Activated T-cell treated with anti-CD3 and anti-CD28 coated beads, Interleukin-2, amount 50 U/mL, for 24 hours (primary cell): ENCODE data around the gene UFSP2.

ENCODE experiments used
- DNase-seq: peaks from one replicate; pipeline ENCODE4 v3.0.0-alpha.2; 2020
- H3K27ac Mint-ChIP-seq: 2 replicates; pipeline ENCODE4 v1.8.0; 2020; ENCODE audit warnings: mild to moderate bottlenecking, mixed read lengths
- H3K27me3 Mint-ChIP-seq: 2 replicates; pipeline ENCODE4 v1.8.0; 2020; ENCODE audit warnings: mixed read lengths
- H3K36me3 Mint-ChIP-seq: 2 replicates; pipeline ENCODE4 v1.8.0; 2020; ENCODE audit warnings: low read depth, mixed read lengths
- H3K4me1 Mint-ChIP-seq: 2 replicates; pipeline ENCODE4 v1.8.0; 2020; ENCODE audit warnings: low read depth, mixed read lengths
- H3K4me3 Mint-ChIP-seq: 2 replicates; pipeline ENCODE4 v1.8.0; 2020; ENCODE audit warnings: mild to moderate bottlenecking, moderate library complexity, mixed read lengths
- H3K9me3 Mint-ChIP-seq: 2 replicates; pipeline ENCODE4 v1.8.0; 2020; ENCODE audit warnings: mixed read lengths

The UFSP2 gene

DNA sequence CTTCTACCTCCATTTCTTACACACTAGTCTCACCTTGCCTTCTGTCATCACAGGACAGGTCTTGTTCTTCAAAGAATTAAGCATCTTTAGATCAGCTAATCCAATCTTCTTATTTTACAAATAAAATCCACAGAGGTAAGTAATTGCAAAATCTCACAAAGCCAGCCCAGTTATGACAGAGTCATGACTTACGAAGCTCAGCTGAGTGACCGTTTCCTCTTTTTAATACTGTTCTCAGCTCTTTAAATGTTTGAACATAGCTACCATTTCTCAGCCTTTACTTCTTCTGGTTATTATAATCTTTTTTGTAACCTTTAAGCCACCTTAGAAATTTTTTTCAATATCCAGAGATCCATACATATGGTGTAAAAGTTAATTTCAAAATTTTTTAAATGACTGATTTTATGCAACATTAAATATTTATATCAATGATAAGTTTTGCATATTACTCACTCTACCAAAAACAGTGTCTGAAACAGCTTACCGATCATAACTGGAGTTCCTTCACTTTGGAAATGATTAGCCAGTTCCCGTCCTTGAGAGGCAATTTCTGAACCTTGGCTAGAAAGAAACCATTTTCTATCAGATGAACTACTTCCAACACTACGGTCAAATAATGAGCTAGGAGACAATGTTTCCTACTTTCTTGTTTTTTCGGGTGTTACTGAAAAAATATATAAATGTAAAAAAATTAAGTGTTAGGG lies 20.3 kb downstream of the UFSP2 start:
- Mint-ChIP-seq H3K27me3 (no peaks in the 10 kb centered on the region), H3K36me3 (peaks cover 78% of the 10 kb centered on the region), H3K27ac (peak overlapping the region; percentile 76), H3K4me1 (peaks cover 11% of the 10 kb centered on the region), H3K9me3 (no peaks in the 10 kb centered on the region), H3K4me3 (no peak overlapping the region)
- no peak for DNase-seq

DNA sequence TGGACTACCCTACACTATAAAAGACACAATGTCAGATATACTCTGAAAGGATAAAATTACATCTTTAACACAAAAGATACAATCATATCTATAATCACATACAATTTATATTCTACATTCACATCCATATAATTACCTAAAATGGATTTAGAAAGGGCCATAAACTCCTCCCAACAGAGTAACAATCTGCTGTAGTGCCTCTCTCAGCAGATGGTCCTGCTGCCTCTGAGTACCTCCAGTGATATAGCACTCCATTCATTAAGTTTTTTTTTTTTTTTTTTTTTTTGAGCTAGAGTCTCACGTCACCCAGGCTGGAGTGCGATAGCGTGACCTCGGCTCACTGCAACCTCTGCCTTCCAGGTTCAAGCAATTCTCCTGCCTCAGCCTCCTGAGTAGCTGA lies 21.7 kb downstream of the UFSP2 start:
- peaks cover 85% of the 10 kb centered on the region for H3K36me3 Mint-ChIP-seq
- no peak for DNase-seq
- H3K27me3 Mint-ChIP-seq: no peaks in the 10 kb centered on the region
- no peak overlapping the region for H3K27ac Mint-ChIP-seq
- no peak overlapping the region for H3K4me3 Mint-ChIP-seq
- H3K4me1 Mint-ChIP-seq: peaks cover 22% of the 10 kb centered on the region
- H3K9me3 Mint-ChIP-seq: no peaks in the 10 kb centered on the region

DNA sequence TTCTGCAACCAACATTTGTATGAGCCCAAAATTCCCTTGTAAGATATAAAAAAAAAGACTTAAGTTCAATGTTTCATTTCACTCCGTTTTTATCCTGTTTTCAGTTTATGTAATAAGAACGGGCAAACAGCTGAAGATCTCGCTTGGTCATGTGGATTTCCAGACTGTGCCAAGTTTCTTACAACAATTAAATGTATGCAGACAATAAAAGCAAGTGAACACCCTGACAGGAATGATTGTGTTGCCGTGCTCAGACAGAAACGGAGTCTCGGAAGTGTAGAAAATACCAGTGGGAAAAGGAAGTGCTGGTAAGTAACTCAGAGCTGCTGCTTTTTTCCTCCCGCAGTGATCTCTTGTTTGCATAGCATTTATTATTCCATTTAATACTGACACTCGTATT lies 26.3 kb downstream of the UFSP2 start:
- H3K4me3 Mint-ChIP-seq: no peak overlapping the region
- H3K27me3 Mint-ChIP-seq: no peaks in the 10 kb centered on the region
- H3K9me3 Mint-ChIP-seq: no peaks in the 10 kb centered on the region
- H3K36me3 Mint-ChIP-seq: peaks cover 68% of the 10 kb centered on the region
- peaks cover 43% of the 10 kb centered on the region for H3K4me1 Mint-ChIP-seq
- H3K27ac Mint-ChIP-seq: no peak overlapping the region
- DNase-seq: no peak

DNA sequence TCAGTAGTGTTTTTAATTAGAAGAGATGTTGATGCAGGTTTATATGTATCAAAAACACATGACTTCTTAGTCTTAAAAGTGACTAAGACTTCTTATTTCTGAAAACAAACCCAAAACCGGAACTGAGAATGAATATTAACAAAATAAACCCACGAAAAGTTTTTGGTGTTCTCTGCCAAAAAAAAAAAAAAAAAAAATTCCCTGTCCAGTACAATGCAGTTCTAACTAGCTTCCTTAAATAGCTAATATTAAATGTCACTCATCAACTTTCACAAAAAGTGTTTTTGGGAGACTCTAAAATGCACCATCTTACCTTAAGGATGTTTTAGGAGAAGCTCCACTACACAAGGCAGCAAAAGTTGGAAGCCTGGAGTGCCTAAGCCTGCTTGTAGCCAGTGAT lies 27.1 kb downstream of the UFSP2 start:
- Mint-ChIP-seq H3K27me3 (no peaks in the 10 kb centered on the region), H3K4me1 (peaks cover 52% of the 10 kb centered on the region), H3K27ac (no peak overlapping the region), H3K4me3 (no peak overlapping the region), H3K9me3 (no peaks in the 10 kb centered on the region), H3K36me3 (peaks cover 64% of the 10 kb centered on the region)
- DNase-seq: no peak

DNA sequence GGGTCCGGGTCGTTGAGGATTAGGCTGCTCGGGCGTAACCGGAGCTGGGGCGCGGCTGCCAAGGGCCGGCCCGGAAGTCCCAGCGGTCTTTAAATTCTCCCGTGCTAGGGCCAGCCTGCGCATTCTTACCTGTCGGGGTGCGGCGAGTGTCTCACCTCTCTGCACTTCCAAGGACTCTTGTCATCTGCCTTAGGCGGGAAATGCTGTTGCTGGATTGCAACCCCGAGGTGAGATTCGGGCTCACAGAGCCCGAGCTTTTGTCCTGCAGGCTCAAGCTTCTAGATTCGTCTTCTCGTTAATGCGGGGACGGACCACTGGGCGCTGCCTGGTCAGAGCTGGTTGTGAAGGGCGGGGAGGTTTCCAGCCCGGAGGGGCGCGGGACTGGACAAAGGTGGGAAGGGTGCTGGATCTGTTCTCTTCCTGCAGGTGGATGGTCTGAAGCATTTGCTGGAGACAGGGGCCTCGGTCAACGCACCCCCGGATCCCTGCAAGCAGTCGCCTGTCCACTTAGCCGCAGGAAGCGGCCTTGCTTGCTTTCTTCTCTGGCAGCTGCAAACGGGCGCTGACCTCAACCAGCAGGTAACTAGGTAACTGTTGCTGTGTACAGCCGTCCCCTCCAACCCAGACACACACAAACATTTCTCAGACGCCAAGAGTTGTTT lies 28.9 kb downstream of the UFSP2 start, which contains the start of gene ANKRD37:
TSS of gene ANKRD37 (plus strand) at position 118 of the 662 bp plus-strand sequence. CDS start at position 201, 83 bp downstream.
- H3K4me3 Mint-ChIP-seq: peak within 1 kb of the TSS; percentile 87

DNA sequence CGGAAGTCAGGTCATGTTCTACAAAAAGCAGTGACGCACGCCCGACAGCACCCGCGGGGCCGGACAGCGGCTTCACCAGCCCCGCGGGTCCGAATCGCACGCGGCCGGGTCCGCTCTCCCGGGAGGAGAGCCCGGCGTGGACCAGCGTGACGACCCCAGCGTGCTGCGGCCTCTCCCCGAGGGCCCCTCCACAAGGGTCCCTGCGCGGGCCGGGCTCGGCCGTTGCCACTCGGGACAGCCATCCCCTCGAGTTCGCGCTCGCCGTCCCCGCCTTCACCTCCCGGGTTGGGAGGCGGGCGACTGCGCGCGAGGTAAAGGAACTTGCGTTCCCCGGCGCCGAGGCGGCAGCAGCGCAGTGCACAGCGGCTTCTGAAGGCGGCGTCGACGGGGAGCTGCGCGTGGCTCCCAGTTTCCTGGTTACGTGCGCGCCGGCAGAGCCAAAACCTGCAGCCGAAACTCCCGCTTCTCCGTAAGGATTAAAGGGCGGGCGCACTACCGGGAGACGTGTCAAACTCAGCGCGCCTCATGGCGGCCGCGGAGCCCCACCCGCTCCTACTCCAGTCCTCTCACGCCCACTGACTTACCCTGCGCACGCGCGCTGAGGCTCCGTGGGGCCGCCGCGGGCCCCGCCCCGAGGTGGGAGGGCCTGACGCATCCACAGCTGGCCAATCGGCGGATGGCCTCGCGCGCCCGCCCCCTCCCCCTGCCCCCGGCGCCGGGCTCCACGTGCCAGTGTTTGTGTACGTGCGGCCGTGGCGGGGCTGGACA lies 29.6 kb downstream of the UFSP2 start:
- Mint-ChIP-seq H3K36me3 (peaks cover 43% of the 10 kb centered on the region), H3K9me3 (no peaks in the 10 kb centered on the region), H3K4me1 (peaks cover 54% of the 10 kb centered on the region), H3K27me3 (no peaks in the 10 kb centered on the region), H3K27ac (peak overlapping the region; percentile 97), H3K4me3 (peak overlapping the region; percentile 87)
- peak; percentile 99 for DNase-seq

More for the DNA sequence above, 28.9 kb downstream of the UFSP2 start, which contains the start of gene ANKRD37:
- no peak for DNase-seq
- Mint-ChIP-seq H3K9me3 (no peaks in the 10 kb centered on the region), H3K36me3 (peaks cover 50% of the 10 kb centered on the region), H3K27me3 (no peaks in the 10 kb centered on the region), H3K4me1 (peaks cover 54% of the 10 kb centered on the region), H3K27ac (peak within 1 kb of the TSS; percentile 97)

DNA sequence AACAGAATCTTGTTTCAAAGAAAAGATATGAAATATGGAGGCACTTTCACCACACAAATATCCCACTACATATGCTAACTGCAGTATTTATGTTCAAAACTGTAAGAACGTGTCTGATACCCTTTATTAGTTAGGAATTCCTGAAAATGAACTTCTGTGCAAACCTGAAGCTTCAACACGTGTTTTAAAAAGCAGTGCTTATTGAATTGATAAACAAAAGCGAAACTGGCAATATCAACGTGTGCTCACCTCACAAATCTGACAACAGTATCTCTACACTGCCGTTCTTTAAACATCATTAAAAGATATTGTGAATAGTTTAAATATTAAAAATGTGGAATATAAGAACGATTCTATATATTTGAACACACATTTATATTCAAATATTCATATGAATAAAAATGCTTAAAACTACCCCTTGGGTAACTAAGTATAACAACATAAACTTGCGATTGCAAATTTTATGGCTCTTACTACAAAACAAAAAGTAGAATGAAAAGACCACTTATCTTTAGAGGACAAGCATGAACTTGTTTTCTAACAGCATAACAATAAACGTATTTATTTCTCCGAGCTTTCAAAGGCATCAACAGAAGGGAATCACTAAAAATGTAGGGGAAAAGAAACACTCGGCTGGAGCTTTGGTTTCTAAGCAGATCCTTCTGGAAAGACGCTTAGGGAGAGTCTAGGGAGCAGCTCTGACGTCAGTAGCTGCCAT lies 30.4 kb downstream of the UFSP2 start, which contains the start of gene LRP2BP:
TSS of gene LRP2BP (minus strand) at position 687 of the 718 bp plus-strand sequence. CDS start 17,738 bp downstream, outside the sequence.
- Mint-ChIP-seq H3K9me3 (no peaks in the 10 kb centered on the region), H3K27me3 (no peaks in the 10 kb centered on the region), H3K36me3 (peaks cover 35% of the 10 kb centered on the region), H3K4me1 (peaks cover 54% of the 10 kb centered on the region), H3K27ac (peak within 1 kb of the TSS; percentile 97), H3K4me3 (peak within 1 kb of the TSS; percentile 87)
- DNase-seq: no peak

DNA sequence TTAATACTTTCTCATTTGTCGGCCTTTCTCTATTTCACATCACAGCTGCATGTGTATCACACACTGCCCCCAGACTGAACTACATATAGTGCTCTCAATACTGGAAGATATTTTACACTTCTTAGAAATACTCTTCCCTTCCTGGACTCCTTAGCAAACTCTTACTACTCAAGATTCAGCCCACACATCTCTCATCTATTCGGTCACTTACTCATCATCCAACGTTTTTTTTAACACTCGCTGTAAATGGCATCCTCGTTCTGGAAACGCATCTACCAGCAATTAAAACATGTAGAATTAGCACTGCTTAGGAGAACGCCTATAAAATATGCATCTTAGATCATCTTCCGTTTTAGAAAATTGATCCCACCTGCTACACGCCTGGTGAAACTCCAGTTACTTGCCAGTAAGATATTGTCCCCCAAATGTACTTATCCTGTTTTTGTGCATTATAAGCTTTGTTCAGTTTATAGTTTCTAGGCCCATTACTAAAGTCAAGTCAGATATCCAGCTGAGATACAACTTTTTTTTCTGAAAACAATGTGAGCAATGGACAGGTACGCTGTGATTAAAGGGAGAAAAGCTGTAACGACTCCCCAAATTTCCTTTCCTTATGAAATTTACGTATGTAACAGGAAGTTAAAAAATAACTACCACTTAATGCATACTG lies 31.1 kb downstream of the UFSP2 start:
- no peak for DNase-seq
- H3K27me3 Mint-ChIP-seq: no peaks in the 10 kb centered on the region
- peaks cover 28% of the 10 kb centered on the region for H3K36me3 Mint-ChIP-seq
- H3K4me1 Mint-ChIP-seq: peaks cover 50% of the 10 kb centered on the region
- peak overlapping the region; percentile 88 for H3K27ac Mint-ChIP-seq
- peak overlapping the region; percentile 87 for H3K4me3 Mint-ChIP-seq
- no peaks in the 10 kb centered on the region for H3K9me3 Mint-ChIP-seq

DNA sequence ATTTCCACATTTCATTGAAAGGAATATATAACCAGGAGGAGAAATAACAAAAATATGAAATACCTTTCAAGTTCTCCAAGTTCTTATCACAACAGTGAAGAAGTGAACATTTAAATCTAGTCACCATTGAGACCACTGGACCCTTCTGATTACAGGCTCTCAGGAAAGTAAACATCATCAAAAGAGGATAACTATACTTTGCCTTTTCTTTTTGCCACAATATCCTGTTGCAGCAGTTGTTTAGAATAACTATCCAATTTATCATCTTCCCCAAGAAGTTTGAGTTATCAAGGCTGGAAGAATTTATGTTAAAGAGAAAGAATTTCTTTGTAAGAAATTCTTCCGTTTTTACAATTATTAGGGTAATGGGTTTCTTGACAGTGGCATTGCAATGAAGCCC lies 33.6 kb downstream of the UFSP2 start:
- H3K27ac Mint-ChIP-seq: no peak overlapping the region
- peaks cover 27% of the 10 kb centered on the region for H3K4me1 Mint-ChIP-seq
- DNase-seq: no peak
- peaks cover 3% of the 10 kb centered on the region for H3K36me3 Mint-ChIP-seq
- no peaks in the 10 kb centered on the region for H3K9me3 Mint-ChIP-seq
- no peaks in the 10 kb centered on the region for H3K27me3 Mint-ChIP-seq
- H3K4me3 Mint-ChIP-seq: no peak overlapping the region

DNA sequence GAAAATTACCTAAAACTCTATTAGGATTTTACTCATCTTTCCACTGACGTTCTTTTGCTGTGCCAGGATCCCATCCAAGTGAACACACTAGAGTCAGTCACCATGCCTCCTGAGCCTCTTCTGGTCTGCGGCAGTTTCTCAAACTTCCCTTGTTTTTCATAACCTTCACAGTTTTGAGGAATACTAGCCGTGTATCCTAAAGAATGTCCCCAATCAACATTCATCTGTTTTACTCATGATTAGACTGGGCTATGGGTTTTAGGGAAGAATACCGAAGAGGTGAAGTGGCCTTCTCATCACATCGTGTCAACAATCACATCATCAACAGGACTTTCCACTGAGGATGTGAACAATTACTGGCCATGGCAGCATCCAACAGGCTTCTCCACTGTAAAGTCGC lies 34.8 kb downstream of the UFSP2 start:
- H3K36me3 Mint-ChIP-seq: peaks cover 2% of the 10 kb centered on the region
- H3K4me1 Mint-ChIP-seq: peaks cover 22% of the 10 kb centered on the region
- no peak overlapping the region for H3K27ac Mint-ChIP-seq
- no peaks in the 10 kb centered on the region for H3K9me3 Mint-ChIP-seq
- peaks cover 3% of the 10 kb centered on the region for H3K27me3 Mint-ChIP-seq
- DNase-seq: no peak
- H3K4me3 Mint-ChIP-seq: no peak overlapping the region

DNA sequence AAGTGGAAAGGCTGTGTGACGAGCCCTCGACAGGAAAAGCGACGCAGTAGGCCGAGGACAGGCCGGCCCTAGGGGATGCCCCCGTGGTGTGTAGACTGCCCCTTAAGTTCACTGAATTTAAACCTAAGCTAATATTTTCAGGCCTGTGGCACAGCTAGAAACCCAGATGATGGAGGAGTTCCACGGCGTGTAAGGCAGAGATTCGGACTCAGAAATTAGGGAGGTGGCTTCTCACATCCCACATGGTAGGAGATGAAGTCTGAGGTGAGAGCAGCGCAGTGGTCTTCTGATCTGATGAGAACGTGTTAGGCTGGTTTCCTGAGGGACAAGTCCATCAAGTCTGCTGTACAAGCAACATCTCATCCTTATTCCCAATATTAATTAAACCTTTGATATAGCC lies 37.8 kb downstream of the UFSP2 start:
- H3K4me3 Mint-ChIP-seq: no peak overlapping the region
- no peaks in the 10 kb centered on the region for H3K9me3 Mint-ChIP-seq
- H3K27ac Mint-ChIP-seq: no peak overlapping the region
- no peak for DNase-seq
- H3K27me3 Mint-ChIP-seq: peaks cover 27% of the 10 kb centered on the region
- H3K4me1 Mint-ChIP-seq: peaks cover 12% of the 10 kb centered on the region
- H3K36me3 Mint-ChIP-seq: no peaks in the 10 kb centered on the region

DNA sequence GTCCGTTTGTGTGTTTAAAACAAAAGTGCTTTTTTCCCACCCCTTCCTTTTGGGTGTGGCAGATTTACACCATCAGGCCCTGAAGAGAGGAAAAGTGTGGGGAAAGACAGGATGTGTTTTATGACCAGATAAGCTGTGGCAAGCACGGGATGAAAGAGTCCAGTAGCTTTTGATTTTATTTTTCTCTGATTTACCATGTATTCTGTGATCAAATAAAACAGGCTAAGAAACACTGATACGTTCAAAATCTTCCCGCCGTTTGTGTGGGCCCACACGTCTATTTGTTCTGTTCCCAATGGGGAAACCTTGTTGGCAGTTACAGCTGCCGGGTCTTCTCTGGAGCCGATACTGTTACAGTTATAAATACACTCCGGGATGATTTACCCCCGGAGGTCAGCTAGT lies 40.8 kb downstream of the UFSP2 start:
- no peak overlapping the region for H3K27ac Mint-ChIP-seq

DNA sequence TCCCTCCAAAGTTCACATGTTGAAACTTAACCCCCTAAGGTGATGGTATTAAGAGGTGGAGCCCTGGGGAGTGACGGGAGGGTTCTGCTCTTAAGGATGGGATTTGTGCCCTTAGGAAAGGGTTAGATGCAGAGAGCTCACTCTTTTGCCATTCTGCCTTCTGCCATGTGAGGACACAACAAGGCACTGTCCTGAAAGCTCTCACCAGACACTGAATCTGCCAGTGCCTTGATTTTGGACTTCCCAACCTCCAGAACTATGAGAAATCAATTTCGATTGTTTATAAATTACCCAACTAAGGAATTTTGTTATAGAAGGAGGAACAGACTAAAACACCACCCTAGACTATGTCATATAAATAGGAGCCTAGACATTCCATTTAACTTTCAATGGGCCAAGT lies 41.7 kb downstream of the UFSP2 start:
- H3K36me3 Mint-ChIP-seq: no peaks in the 10 kb centered on the region
- peaks cover 27% of the 10 kb centered on the region for H3K27me3 Mint-ChIP-seq
- no peak for DNase-seq
- H3K4me1 Mint-ChIP-seq: peaks cover 12% of the 10 kb centered on the region
- no peak overlapping the region for H3K27ac Mint-ChIP-seq
- H3K4me3 Mint-ChIP-seq: no peak overlapping the region
- H3K9me3 Mint-ChIP-seq: peaks cover 7% of the 10 kb centered on the region

More for the DNA sequence above, 40.8 kb downstream of the UFSP2 start:
- Mint-ChIP-seq H3K27me3 (peaks cover 27% of the 10 kb centered on the region), H3K4me1 (peaks cover 12% of the 10 kb centered on the region), H3K4me3 (no peak overlapping the region), H3K9me3 (peaks cover 7% of the 10 kb centered on the region), H3K36me3 (no peaks in the 10 kb centered on the region)
- no peak for DNase-seq

DNA sequence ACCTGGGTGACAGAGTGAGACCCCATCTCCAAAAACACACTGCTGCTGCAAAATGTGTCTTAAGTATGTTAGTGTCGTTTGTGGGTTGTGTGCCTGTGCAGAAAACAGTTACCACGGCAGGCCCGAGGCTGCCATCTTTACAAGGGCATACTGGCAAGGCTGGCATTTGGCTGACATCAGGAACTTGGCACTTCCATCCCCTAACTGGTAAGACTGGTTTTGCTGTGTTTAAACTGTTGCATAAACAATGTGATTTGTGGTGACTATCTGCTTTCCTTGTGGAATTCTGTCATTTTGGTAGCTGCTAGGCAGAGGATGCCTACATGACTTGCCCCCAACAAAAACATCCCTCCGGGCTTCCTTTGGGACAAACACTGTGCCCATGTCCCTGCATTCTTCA lies 42.3 kb downstream of the UFSP2 start:
- DNase-seq: no peak
- Mint-ChIP-seq H3K9me3 (peaks cover 7% of the 10 kb centered on the region), H3K4me1 (peaks cover 12% of the 10 kb centered on the region), H3K27ac (no peak overlapping the region), H3K36me3 (no peaks in the 10 kb centered on the region), H3K27me3 (peaks cover 27% of the 10 kb centered on the region), H3K4me3 (no peak overlapping the region)
